ENCODE data around the gene PTPA. TPM values are rescaled to one million over a fixed set of nuclear protein-coding genes. Genes with fewer than 3 reads are reported as not detected.
"Not testable (repeated sequence)": the region's sequence is repeated elsewhere in the genome, so short reads cannot be mapped to it uniquely, and the experiment has no call there.

PTPA gene
- polyA plus RNA-seq, 1 donor from 2014 or later, result 62.8 TPM

- Histone ChIP-seq H3K27me3 (ENCODE audit: insufficient read depth, low read depth, low read length) (no peaks in the 10 kb centered on the region), H3K4me3 (ENCODE audit: low read length) (no peak overlapping the region), H3K79me2 (replicated peaks; ENCODE audit: insufficient read depth, low read length) (no peaks in the 10 kb centered on the region), H3K9ac (ENCODE audit: low read length) (no peak overlapping the region), H3F3A (ENCODE audit: insufficient read depth, low read length, poor library complexity, severe bottlenecking) (no peaks in the 10 kb centered on the region), H3K9me3 (ENCODE audit: low read length) (no peaks in the 10 kb centered on the region), H3K36me3 (ENCODE audit: insufficient read depth, low read length) (no peaks in the 10 kb centered on the region), H3K27ac (ENCODE audit: low read length) (no peak overlapping the region), H2AFZ (ENCODE audit: low read depth, low read length) (no peak overlapping the region), H4K20me1 (ENCODE audit: insufficient read depth) (no peaks in the 10 kb centered on the region), H3K4me2 (ENCODE audit: low read length) (no peak overlapping the region), H3K9me2 (ENCODE audit: insufficient read depth, low read length) (no peaks in the 10 kb centered on the region)
- TF ChIP-seq RAD21 (conservative IDR thresholded peaks at IDR 0.05), result no peak
- TF ChIP-seq CTCF (IDR thresholded peaks at IDR 0.05; ENCODE audit: poor library complexity, severe bottlenecking), result no peak
- no peak for TF ChIP-seq POLR2AphosphoS5 (IDR thresholded peaks at IDR 0.05)
- TF ChIP-seq EZH2 (IDR thresholded peaks at IDR 0.05; ENCODE audit: borderline replicate concordance, insufficient read depth, low read length, poor library complexity, severe bottlenecking), result no peak
- TF ChIP-seq MXI1 (conservative IDR thresholded peaks at IDR 0.05; ENCODE audit: poor library complexity, severe bottlenecking), result no peak
- TF ChIP-seq SMC3 (conservative IDR thresholded peaks at IDR 0.05; ENCODE audit: poor library complexity), result no peak
- TF ChIP-seq REST (IDR thresholded peaks at IDR 0.05; ENCODE audit: borderline replicate concordance), result no peak
- no peak for TF ChIP-seq TAF1 (IDR thresholded peaks at IDR 0.05; ENCODE audit: low read depth)
- TF ChIP-seq EP300 (conservative IDR thresholded peaks at IDR 0.05; ENCODE audit: poor library complexity, severe bottlenecking), result no peak
These were observed 51.4 kb downstream of the PTPA start for GRCh38 chr9:129162497-129163197.

GRCh38 chr9:129163198-129163670 is 52.0 kb downstream of the PTPA start:
- not testable (repeated sequence) for H4K20me1 ChIP-seq (ENCODE audit: insufficient read depth); H3K4me2 ChIP-seq (ENCODE audit: low read length); H3K9ac ChIP-seq (ENCODE audit: low read length); H3F3A ChIP-seq (ENCODE audit: insufficient read depth, low read length, poor library complexity, severe bottlenecking); H3K4me3 ChIP-seq (ENCODE audit: low read length); H3K36me3 ChIP-seq (ENCODE audit: insufficient read depth, low read length); H2AFZ ChIP-seq (ENCODE audit: low read depth, low read length); H3K27me3 ChIP-seq (ENCODE audit: insufficient read depth, low read depth, low read length); H3K9me3 ChIP-seq (ENCODE audit: low read length); H3K9me2 ChIP-seq (ENCODE audit: insufficient read depth, low read length); H3K27ac ChIP-seq (ENCODE audit: low read length); H3K79me2 ChIP-seq (replicated peaks; ENCODE audit: insufficient read depth, low read length)
